Hepatocyte (in vitro differentiated cells): ENCODE results near the gene KCND3.

Experiments used
- EZH2 ChIP-seq: fragments of 200-600 bp; sonication (generic); IDR thresholded peaks from 2 replicates; pipeline ENCODE4 v1.6.1; 2016; ENCODE audit warnings: antibody characterized with exemption, mild to moderate bottlenecking, borderline replicate concordance
- TF ChIP-seq, protein P1 (sequence below): fragments of 200-600 bp; sonication (generic); IDR thresholded peaks from 2 replicates; pipeline ENCODE4 v1.5.1; 2016; ENCODE audit warnings: antibody characterized with exemption, mild to moderate bottlenecking; ENCODE audit not compliant: poor library complexity

GRCh38 chr1:111835514-111835913, 154.0 kb downstream of the KCND3 start:
- TF ChIP-seq, protein P1, sequence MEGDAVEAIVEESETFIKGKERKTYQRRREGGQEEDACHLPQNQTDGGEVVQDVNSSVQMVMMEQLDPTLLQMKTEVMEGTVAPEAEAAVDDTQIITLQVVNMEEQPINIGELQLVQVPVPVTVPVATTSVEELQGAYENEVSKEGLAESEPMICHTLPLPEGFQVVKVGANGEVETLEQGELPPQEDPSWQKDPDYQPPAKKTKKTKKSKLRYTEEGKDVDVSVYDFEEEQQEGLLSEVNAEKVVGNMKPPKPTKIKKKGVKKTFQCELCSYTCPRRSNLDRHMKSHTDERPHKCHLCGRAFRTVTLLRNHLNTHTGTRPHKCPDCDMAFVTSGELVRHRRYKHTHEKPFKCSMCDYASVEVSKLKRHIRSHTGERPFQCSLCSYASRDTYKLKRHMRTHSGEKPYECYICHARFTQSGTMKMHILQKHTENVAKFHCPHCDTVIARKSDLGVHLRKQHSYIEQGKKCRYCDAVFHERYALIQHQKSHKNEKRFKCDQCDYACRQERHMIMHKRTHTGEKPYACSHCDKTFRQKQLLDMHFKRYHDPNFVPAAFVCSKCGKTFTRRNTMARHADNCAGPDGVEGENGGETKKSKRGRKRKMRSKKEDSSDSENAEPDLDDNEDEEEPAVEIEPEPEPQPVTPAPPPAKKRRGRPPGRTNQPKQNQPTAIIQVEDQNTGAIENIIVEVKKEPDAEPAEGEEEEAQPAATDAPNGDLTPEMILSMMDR = no peak
- no peak for TF ChIP-seq EZH2
